ENCODE results near the gene BMP4.

DNA sequence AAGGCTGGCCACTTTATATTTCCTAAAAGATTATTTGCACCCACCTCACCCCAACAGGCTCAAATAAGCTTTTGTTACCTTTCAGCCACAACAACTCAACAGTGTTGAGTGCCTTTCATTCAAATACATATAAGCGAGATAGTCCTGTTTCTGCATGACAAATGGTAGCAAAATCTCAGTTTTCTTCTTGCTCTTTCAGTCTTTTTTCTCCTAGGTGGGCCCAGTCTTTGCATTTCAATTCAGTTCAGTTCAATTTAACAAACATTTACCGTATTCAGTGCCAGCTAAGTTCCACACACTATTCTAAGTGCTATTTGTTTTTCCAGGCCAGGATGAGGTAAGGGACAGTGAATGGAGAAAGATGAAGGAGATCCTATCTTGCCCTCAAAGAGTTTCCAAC lies 25.9 kb upstream of the BMP4 start:
- TF ChIP-seq CTCF (IDR thresholded peaks at IDR 0.05) (no peak), POLR2A (IDR thresholded peaks at IDR 0.05) (no peak)

Measured in lower leg skin (tissue), 3 donors.